A549 (cell line): Measurements from ENCODE around the gene F13B.

Experiments used
- MYC ChIP-seq: IDR thresholded peaks from 2 replicates; pipeline ENCODE4 v1.6.1; 2012; ENCODE audit warnings: mild to moderate bottlenecking, inconsistent platforms, low read length, improper control_type of control experiment, borderline replicate concordance
- TF ChIP-seq, protein P1 (sequence below): fragments of >200 bp; sonication (Bioruptor Twin); formaldehyde crosslinking; IDR thresholded peaks from 3 replicates; pipeline ENCODE4 v1.5.1; 2016

DNA sequence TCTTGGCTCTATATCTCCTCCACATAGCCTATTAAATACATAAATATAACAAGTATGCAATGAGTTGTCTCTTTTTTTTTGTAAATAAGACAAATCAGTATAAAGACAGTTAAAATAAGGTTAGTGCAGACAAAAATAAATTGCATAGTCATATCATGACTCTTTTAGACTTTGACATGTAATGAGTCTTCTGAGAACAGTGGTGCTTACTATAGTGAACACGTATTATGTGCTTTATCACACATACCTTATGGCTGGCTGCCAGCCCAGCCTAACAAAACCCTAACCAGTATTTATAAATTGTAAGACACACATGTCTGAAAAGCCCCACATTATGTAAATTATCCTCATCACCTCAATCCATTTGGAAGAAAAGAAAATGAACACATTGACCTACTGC is 29.1 kb upstream of the F13B start:
- TF ChIP-seq, protein P1, sequence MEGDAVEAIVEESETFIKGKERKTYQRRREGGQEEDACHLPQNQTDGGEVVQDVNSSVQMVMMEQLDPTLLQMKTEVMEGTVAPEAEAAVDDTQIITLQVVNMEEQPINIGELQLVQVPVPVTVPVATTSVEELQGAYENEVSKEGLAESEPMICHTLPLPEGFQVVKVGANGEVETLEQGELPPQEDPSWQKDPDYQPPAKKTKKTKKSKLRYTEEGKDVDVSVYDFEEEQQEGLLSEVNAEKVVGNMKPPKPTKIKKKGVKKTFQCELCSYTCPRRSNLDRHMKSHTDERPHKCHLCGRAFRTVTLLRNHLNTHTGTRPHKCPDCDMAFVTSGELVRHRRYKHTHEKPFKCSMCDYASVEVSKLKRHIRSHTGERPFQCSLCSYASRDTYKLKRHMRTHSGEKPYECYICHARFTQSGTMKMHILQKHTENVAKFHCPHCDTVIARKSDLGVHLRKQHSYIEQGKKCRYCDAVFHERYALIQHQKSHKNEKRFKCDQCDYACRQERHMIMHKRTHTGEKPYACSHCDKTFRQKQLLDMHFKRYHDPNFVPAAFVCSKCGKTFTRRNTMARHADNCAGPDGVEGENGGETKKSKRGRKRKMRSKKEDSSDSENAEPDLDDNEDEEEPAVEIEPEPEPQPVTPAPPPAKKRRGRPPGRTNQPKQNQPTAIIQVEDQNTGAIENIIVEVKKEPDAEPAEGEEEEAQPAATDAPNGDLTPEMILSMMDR = no peak
- no peak for TF ChIP-seq MYC
